GM12878 (cell line): Measurements from ENCODE around the gene SERPINA6.
"Not testable (repeated sequence)": the region's sequence is repeated elsewhere in the genome, so short reads cannot be mapped to it uniquely, and the experiment has no call there.

ENCODE experiments used
- CREM ChIP-seq: IDR thresholded peaks from 2 replicates; pipeline ENCODE4 v1.6.1; 2014; ENCODE audit warnings: antibody characterized with exemption, low read depth
- GABPA ChIP-seq: IDR thresholded peaks from 2 replicates; pipeline ENCODE4 v1.6.1; 2014; ENCODE audit warnings: antibody characterized with exemption, low read depth, mild to moderate bottlenecking, inconsistent platforms
- RAD21 ChIP-seq: IDR thresholded peaks from 2 replicates; pipeline ENCODE4 v1.6.1; 2011; ENCODE audit warnings: mild to moderate bottlenecking, low read depth, low read length, moderate library complexity; ENCODE audit not compliant: insufficient read depth
- RAD51 ChIP-seq: fragments of 450-650 bp; IDR thresholded peaks from 2 replicates; pipeline ENCODE4 v1.6.1; 2016; ENCODE audit warnings: moderate library complexity, mild to moderate bottlenecking, inconsistent platforms
- TAF1 ChIP-seq: IDR thresholded peaks from 2 replicates; pipeline ENCODE4 v1.6.1; 2011; ENCODE audit warnings: mild to moderate bottlenecking, low read depth, low read length, borderline replicate concordance
- TF ChIP-seq, protein P1 (sequence below), 3 experiments: IDR thresholded peaks in 2 of 3; conservative IDR thresholded peaks in 1 of 3; 2 replicates each; pipeline ENCODE4 v1.5.1; 2011; ENCODE audit warnings: low read depth in 3 of 3, low read length in 3 of 3, mild to moderate bottlenecking in 3 of 3, control low read depth in 2 of 3, moderate library complexity in 2 of 3, inconsistent platforms in 1 of 3, mixed read lengths in 1 of 3; ENCODE audit not compliant: control insufficient read depth in 2 of 3, insufficient read depth in 1 of 3; ENCODE audit errors: extremely low read depth in 1 of 3

DNA sequence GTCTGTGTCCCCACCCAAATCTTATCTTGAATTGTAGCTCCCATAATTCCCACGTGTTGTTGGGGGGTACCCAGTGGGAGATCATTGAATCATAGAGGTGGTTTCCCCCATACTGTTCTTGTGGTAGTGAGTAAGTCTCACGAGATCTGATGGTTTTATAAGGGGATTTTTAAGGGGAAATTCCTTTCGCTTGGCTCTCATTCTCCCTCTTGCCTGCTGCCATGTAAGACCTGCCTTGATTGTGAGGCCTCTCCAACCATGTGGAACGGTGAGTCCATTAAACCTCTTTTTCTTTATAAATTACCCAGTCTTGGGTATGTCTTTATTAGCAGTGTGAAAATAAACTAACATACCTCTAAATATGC lies 27.0 kb downstream of the SERPINA6 start:
- TF ChIP-seq TAF1, CREM, RAD21, GABPA, RAD51: not testable (repeated sequence)
- TF ChIP-seq, protein P1, sequence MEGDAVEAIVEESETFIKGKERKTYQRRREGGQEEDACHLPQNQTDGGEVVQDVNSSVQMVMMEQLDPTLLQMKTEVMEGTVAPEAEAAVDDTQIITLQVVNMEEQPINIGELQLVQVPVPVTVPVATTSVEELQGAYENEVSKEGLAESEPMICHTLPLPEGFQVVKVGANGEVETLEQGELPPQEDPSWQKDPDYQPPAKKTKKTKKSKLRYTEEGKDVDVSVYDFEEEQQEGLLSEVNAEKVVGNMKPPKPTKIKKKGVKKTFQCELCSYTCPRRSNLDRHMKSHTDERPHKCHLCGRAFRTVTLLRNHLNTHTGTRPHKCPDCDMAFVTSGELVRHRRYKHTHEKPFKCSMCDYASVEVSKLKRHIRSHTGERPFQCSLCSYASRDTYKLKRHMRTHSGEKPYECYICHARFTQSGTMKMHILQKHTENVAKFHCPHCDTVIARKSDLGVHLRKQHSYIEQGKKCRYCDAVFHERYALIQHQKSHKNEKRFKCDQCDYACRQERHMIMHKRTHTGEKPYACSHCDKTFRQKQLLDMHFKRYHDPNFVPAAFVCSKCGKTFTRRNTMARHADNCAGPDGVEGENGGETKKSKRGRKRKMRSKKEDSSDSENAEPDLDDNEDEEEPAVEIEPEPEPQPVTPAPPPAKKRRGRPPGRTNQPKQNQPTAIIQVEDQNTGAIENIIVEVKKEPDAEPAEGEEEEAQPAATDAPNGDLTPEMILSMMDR (IDR thresholded peaks at IDR 0.05 in 2 of 3, conservative IDR thresholded peaks at IDR 0.05 in 1 of 3; ENCODE audit: control insufficient read depth in 2 of 3, extremely low read depth in 1 of 3, insufficient read depth in 1 of 3, low read depth in 3 of 3, low read length in 3 of 3) = not testable (repeated sequence)
